GM21390 (cell line): ENCODE results near the gene BICD2.
"Not testable (repeated sequence)": the region's sequence is repeated elsewhere in the genome, so short reads cannot be mapped to it uniquely, and the experiment has no call there.

ENCODE experiments used
- ATAC-seq: cut with Tn5 transposase; IDR thresholded peaks from one replicate; pipeline ENCODE4 v1.9.1; 2021; ENCODE audit not compliant: unreplicated experiment

Gene BICD2

DNA sequence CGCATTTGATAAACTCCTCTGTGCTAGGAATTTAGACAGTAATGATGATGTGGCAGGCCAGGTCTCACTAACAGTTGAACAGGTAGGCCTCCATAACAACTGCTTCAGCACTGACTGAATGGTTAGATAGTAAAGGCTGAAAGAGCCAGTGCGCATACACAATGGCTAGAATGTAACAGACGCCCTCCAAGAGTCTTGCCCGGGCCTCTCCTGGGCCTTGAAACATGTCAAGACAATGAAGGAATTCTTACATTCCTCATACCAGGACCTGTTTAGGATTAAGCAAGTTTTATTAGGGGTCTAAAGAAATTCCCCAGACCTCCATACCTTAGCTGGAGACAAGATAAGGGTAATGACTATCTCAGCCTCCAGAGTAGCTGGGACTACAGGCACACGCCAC, 6.7 kb upstream of the BICD2 start:
- ATAC-seq: no peak

DNA sequence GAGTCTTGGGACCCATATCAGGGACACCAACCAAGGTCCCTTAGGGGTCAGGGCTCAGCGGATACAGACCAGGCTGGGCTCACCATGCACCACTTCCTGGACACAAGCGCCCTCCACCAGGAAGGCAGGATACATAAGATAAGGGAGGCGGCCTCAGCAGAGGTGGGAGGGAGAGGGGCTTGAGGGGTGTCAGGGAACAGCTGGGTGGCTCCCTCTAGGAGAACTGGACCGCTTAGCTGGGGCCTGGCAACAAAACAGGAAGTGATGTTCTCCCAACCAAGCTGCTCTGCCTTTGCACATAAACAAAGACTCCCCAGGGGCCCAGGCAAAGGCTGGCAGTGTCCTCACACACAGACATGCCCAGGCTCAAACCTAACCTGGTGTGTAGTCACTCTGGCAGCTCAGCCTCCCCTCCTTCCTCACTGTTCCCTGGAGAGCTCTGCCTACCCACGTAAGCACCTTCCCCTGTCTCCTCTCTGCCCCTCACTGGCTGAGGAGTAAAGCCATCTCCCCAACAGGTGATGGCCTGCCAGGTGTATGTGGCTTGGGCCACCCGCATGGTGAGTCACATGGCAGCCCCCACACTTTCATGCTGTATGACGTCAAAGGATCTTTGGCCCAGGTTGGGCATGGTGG, 5.8 kb upstream of the BICD2 start:
- no peak for ATAC-seq

DNA sequence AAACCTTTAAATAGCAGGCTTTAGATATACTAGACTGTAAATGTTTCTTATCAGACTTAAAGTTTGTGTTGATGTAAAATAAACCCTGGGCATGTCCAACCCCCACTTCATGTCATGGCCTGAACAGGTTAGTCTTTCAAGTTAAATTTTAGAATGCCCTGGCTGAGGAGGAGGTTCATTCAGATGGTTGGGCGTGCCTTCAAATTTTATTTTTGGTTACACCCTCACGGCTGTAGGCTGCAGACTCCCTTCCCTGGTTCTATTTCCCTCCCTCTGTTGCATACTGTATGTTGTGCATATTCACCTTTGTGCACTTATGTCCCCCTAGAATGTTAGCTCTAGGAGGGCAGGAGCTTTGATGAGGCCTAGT, 5.3 kb upstream of the BICD2 start:
- no peak for ATAC-seq

DNA sequence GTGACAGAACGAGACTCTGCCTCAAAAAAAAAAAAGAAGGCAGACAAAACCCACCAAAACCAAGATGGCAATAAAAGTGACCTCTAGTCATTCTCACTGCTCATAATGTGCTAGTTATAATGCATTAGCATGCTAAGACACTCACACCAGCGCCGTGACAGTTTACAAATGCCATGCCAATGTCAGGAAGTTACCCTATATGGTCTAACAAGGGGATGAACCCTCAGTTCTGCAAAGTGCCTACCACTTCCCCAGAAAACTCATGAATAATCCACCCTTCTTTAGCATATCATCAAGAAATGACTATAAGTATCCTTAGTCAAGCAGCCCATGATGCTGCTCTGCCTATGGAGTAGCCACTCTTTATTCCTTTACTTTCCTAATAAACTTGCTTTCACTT, 4.7 kb upstream of the BICD2 start:
- ATAC-seq: no peak

DNA sequence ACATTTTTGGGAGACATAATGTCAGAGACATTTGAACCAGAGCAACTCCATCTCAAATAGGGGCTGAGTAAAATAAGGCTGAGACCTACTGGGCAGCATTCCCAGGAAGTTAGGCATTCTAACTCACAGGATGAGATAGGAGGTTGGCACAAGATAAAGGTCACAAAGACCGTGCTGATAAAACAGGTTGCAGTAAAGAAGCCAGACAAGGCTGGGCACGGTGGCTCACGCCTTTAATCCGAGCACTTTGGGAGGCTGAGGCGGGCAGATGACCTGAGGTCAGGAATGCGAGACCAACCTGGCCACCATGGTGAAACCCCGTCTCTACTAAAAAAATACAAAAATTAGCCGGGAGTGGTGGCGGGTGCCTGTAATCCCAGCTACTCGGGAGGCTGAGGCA, 4.2 kb upstream of the BICD2 start:
- not testable (repeated sequence) for ATAC-seq

DNA sequence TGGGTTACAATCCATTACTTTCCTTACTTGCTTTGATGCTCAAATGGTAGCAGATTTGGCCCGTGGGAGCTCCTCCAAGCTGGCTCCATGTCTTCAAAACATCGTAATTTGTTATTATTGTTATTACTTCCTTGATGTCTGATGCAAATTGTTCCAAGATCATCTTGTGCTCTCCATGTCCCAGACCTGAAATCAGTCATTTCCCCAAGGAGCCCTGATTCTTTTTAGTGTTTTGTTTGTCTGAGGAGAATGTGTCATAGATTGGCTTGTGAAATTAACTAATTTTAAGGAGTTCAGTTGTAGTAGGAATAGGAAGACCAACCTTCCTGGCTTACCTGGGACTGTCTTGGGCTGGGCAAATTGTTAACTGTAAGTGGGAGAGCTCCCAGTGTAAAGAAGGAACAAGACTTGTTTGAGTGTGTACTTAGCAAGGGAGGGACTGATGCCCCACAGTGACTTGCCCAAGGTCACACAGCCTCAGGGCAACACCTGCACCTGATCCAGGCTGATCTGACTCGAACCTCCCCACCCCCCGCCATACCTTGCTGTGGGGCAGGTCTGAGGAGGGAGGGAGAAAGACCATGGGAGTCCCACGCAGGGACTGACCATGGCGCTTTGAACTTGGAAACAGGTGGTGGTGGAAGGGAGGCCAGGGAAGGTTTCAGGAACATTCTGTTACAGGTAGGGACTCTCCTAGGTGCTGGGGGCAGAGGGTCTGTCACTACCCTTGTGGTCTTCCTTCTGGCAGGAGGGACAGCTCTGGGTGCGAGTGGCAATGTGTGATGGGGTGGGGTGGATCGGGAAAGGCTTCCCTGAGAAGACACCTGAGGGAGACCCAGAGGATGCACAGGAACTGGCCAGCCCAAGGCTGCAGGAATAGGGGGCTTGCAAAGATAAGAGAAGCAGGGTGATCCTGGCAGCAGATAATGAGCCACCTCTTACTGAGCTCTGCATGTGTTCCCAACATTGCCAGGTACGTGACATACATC, 2.7 kb upstream of the BICD2 start:
- no peak for ATAC-seq

DNA sequence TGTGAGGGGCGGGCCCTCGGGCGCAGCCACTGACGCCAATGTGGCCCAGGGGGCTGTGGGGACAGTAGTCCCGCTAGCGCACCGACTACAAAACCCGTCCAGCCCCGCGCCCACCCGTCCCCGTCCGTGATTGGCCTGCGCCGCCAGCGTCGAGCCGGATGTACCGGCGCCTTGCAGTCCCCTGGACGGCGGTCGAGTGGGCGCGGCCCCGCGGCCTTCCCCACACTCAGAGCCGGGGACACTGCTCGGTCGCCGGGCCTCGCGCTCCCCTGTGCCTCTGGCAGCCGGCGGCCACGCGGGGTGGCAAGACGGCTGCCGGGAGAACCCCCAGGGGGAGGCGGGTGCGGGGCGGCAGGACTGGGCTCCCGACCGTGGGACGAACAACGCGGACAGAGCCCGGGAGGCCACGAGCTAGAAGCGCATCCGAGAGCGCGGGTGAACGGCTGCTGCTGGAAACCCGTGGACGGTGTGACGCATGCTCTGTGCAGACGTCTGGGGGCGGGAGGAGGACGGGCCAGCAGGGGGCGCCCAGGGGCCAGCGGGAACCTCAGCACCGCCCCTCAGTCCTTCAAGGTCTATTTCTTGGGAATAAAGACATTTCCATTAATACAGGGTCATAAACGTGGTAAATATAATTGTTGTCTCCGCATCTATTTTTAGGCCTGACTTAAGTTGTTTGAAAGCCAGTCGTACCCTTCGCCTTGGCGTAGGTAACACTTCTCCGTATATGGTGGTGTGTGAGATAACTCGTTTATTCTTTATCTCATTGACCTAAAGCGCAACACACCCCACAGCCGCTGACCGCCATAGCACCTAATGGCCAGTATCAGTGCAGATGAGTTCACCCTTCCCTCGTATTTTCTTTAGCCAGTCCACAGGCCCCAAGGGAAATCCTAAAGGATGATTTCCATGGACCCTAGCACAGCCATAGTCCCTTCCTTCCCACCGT, 629 bp upstream of the BICD2 start:
- peak; percentile 90 for ATAC-seq

DNA sequence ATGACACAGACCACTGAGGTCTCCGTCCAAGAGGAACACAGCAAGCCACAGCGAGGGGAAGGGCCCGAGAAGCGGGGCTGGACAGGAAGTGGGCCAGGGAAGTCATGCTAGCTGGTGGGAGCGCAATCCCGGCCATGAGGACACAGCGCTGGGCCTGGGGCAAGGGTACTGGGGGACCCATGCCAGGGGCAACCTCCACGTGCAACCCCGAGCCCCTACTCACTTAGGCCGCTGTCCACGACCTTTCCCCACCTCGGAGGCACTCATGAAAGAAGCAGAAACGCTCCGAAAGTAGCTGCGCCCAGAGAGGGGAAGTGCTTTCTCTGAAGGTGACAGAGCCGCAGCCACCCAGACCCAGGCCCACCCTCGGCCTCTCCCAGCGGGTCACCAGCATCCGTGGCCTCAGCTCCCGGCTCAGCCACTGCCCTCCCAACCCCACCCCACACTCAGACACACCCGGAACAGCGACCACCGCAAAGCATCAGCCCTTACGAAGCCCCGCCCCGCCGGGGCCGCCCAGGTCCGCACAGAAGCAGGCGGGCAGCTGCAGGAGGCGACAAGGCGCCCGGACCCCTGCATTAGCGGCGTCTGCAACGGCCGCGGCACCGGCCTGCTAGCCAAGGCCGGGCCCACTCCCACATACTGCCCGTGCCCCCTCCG, 782 bp downstream of the BICD2 start:
- no peak for ATAC-seq

DNA sequence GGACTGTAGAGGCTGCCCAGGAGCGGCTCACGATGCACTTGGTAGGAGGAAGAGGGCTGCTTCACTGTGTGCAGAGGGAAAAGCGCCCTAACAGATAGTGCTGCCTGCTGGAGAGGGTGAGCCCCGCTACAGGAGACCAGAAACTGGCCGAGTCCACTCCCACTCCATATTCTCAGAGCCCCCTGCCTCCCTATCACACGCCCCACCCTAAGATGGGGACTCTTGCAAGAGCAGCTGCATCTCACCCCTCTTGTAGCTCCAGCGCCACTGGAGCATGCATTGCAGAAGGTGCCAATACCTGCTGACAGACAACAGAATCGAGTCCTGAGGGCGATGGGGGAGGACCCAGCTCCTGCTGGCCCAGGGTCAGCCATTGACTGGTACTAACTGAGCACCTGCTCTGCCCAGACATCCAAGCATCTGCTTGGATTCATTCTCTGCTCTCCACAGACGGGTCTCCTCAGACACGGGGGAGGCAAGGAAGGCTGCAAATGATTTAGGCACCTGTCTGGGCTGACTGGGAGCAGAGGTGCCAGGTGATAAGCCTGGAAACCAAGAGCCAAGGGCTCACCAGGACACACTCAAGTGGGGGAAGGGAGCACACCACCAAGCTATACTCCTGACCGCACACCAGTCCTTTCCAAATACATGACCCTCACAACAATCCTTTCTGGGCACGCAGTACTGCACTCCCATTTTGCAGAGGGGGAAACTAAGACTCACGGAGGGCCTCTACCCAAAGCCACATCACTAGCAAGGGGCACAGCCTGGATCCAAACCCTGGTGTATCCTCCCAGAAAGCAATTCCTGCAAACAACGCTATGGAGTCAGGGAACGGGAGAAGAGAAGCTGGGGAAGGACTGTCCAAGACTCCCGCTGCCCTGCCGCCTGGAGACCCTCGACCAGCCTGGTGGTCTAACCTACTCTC, 1.6 kb downstream of the BICD2 start:
- ATAC-seq: no peak

DNA sequence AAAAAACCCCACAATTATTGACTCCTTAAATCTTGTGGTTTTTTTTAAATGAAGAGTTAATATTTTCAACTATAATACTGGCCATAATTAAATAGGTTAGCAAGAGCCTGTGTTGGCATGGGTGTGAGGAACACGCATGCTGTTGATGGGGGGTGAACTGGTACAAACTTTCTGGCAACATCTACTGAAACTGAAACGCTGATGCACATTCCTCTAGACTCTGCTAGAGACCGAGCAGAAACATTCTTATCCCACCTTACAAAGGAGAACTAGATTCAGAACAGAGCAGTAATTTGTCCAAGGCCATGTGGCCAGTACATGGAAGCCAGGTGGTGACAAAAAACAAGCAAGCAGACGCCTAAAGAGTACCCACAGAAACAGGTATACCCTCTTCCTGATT, 2.4 kb downstream of the BICD2 start:
- ATAC-seq: no peak

DNA sequence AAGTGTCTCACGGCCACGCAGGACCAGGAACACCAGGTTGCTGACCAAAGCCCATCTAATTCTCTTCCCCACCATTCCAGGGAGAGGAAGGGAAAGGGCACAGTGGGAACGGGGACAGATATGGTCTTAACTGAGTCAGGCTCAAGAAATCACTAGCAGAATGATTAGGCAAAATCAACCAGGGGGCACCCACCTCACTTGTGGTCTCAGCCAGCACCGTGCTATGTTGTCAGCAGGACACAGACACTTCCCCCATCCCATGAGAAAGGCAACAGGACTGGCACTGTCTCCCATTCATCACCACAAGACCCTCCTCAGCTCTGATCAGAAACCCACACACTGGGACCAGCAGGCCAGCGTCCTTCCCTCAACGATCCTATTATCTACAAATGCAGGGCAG, 2.9 kb downstream of the BICD2 start:
- ATAC-seq: no peak

DNA sequence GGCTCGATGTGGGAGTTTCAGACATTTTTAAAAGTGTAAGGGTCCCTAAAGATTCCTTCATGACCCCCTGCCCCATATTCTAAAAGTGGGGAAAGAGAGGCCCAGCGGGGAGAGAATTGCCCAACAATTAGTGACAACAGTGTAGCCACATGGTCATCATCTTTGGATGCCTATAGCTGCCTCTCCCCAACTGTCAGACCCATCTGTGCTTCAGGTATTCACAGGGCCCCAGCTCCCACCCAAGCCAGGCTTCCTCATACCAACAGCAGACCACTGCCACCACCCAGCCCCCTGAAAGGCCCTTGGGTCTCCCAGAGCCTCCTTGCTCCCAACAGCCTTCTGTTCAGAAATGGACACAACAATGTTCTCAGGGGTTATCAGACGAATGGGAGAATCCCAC, 4.1 kb downstream of the BICD2 start:
- ATAC-seq: no peak

DNA sequence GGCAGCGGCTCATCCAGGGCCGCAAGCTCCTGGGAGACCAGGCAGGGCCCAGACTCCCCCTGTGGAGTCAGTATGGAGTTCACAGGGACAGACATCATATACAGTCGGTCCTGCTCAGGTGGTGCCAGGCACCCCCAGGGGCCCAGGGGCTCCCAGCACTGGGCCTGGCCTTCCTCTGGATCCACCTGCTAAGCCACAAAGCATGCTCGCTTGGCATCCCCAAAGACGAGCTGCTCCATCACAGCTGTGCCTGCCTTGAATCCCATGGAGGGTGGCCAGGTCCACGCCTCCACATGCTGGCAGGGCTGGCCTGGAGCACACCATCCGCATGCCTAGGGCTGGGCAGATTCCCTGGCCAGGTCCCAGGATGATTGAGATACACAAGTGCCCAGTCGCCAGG, 4.6 kb downstream of the BICD2 start:
- no peak for ATAC-seq

DNA sequence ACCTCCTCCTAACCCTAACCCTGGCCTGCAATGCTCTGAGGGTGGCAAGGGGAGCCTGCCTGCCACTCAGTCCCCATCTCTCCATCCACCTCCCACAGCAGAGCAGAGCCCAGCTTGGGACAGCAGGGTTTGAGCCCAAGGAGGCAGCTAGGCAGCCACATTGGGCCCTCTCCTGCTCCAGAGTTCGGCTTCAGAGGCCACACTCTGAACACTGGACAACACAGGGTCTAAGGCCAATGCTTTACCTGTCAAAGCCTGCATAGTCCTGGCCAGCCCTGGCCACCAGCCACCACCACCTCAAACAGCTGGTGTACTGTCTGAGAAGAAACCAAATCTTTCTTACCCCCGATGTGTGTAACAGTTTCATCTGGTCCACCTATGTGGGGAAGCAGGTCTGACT, 5.2 kb downstream of the BICD2 start:
- ATAC-seq: no peak

DNA sequence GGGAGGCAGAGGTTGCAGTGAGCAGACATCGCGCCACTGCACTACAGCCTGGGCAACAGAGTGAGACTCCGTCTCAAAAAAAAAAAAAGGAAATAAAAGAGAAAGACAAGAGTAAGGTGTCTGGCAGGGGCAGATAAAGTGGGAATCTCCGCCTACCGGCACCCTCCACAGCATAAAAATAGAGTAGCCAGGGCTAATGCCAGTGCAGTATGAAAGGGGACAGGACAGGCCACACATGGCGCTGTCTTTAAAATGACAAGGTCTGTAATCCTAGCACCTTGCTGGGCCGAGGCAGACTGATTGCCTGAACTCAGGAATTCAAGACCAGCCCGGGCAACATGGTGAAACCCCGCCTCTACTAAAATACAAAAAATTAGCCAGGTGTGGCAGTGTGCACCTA, 7.8 kb downstream of the BICD2 start:
- ATAC-seq: no peak

DNA sequence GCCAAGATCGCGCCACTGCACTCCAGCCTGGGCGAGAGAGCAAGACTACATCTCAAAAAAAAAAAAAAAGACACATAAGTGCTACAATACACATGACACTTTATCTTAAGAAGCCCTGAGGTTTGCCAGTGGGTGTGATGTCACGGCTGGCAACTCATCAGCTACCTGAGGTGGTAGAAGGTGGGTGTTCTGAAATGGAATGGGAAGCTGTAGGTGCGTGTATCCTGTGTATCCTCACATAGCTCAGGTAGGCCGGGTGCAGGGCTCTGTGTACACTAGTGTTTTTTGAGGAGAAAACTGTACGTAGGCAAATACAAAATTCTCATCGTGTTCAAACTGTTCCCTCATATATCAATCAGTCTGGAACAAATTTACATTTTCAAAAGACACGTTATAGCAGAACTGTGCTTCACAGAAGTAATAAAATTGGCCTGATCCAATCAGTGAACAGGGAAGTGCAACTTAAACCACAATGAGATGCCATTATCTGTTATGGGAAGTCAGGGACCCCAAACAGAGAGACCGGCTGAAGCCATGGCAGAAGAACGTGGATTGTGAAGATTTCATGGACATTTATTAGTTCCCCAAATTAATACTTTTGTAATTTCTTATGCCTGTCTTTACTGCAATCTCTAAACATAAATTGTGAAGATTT, 10.4 kb downstream of the BICD2 start:
- no peak for ATAC-seq

DNA sequence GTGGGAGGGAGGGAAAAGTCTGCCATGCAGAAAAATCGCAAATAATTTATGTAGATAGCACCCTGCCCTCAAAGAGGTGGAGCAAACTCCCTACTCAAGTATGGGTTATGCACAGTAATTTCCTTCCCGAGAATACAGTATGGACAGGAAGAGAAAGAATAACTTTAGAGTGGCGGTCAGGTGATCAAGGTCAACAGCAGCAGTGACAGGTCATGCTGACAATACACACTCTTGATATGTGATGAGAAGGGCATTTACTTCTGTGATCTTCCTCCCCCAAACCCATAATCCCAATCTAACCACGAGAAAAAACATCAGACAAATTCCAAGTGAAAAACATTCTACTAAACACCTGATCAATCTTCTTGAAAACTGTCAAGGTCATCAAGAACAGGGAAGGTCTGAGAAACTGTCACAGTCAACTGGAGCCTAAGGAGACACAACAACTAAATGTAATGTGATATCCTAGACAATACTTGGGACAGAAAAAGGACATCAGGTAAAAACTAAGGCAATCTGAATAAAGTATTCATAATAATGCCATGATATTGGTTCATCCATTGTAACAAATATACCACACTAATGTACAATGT, 11.7 kb downstream of the BICD2 start:
- no peak for ATAC-seq

DNA sequence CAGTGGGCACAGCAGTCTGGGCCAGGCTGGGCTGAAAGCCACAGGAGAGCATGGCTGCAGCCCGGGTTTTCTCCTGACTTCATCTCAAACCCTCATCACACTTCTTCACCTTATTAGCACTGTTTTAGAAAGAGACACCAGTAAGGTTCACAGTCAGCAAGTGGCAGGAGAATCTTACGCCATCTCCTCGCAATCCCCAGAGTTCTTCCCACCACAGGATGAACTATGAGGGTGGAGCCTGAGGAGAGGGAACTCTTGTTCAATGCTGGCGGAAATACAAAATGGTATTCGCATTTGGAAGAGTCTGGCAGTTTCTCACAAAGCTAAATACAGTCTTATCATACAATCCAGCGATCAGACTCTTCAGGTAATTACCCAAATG, 14.7 kb downstream of the BICD2 start:
- no peak for ATAC-seq
